Amygdala (tissue), 56 donors: ENCODE measurements around the gene HECTD4.
A peak's percentile ranks its signal among the peaks of the same experiment; 100 is the strongest.
"Not testable (repeated sequence)": the region's sequence is repeated elsewhere in the genome, so short reads cannot be mapped to it uniquely, and the experiment has no call there.

Source experiments
- DNase-seq, 56 donors: peaks; one replicate each; lab custom pipeline; 2025; lab: John Stamatoyannopoulos, UW

HECTD4 gene

DNA sequence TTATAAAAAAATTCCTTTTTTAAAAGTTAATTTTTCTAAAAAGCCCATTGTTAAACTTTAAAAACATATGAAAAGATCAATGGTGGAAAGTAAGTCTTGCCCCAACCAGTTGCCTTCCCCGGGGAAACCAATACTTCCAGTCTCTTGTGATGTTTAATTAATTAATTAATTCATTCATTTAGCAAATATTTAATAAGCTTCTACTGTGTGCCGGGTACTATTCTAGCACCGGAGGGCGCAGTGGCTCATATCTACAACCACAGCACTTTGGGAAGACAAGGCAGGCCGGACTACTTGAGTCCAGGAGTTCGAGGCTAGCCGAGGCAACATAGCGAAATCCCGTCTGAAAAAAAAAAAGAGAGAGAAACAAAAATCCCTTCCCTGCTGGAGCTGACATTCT lies 87.4 kb downstream of the HECTD4 start:
- no peak for DNase-seq

DNA sequence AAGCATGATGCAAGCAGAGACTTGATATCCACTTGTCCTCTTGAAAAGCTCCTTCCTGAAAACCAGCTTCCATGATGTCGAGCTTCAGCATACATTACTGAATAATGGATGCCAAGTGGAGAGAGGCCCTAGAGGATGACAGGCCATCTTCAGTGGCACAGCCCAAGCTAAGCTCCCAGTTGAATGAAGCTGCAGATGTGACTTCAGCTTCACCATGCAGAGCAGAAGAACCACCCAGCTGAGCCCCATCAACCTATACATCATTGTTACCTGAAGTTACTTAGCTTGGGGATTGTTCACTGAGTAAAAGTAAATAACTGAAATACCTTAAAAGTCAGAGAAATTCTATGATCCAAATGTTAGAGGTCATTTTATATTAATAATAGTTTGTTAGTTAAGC lies 93.6 kb downstream of the HECTD4 start:
- no peak for DNase-seq

DNA sequence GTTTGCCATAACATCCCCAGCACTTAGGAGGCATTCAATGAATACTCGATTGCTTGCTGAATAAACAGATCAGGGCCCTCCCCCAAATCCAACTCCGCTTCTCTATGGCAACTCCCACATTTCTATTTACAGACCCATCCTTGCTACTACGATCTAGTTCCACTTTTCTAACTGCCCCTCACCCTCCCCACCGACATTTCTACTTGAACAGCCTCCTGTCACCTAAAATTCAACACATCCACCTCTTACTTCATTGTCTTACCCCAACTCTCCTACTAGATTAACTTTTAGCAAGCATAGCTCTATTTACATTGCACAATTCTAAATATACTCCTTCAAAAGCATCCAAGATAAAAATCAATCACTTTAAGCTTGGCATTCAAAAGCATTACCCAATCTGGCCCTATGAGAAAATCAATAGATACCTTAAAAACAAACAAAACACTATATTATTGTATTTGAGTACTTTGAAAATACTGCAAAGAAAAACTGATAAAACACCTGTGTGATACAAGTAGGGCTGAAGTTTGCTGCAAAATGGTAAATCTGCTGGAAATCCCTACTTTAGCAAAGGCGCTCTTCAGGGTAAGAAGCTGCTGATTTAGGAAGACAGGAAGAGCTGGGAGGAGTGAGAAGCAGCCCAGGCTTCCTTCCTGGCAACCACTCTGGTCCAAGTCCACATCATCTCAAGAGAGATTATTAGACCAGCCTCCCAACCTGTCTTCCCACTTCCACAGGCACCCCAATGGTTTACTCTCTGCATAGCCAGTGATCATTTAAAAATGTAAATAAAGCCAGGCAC lies 96.4 kb downstream of the HECTD4 start:
- DNase-seq = no peak

DNA sequence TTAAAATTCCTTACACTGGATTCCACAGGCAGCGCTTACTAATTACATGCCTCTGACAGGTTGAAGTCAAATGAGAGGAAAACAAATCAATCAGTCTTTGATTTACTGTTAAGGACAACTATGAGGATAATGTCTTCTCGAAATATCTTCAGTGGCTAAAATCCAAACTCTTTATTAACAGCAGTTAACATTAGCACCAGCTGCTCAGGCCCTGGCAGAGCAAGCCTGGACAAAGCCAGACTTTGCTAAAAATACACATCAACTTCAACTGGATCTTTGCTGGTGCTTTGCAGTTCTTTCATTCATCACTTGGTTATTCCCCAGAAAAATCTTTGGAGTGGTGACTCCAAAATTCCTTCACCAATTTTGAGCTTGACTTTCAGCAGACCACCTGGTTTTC lies 98.7 kb downstream of the HECTD4 start:
- no peak for DNase-seq

DNA sequence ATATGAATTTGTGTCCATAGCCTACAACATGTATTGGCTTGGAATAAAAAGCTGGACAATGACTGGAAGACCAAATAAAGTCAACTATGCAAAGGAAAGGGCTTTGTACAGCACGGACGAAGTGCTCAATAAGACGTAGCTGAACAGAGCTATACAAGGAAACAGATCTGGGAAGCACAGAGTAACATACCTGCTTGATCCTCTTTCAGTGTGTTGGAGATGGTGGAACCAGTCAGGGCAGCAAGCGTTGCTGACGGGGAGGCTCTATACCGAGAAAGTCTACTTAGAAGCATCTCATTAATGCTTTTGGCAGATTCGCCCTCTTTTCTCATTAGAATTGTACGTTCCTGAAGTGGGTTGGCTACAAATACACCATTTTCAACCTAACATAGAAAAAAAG lies 99.3 kb downstream of the HECTD4 start:
- no peak for DNase-seq

DNA sequence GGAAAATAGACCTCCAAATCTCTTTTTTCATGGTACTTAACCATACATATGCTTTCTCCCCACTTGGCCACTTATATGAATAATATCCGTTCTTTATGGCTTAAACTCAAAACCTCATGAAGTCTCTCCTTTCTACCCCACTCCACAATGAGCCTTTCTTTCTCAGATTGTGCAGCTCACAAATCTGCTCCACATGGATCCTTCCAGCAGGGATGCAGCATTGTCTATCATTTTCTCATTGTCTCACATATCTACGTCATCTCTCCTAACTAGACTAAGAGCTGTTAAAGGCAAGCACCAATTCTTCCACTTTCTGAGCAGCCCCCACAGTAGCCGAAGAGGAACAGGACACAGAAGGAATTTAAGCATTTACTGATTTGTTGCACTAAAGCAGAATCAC lies 106.4 kb downstream of the HECTD4 start:
- no peak for DNase-seq

DNA sequence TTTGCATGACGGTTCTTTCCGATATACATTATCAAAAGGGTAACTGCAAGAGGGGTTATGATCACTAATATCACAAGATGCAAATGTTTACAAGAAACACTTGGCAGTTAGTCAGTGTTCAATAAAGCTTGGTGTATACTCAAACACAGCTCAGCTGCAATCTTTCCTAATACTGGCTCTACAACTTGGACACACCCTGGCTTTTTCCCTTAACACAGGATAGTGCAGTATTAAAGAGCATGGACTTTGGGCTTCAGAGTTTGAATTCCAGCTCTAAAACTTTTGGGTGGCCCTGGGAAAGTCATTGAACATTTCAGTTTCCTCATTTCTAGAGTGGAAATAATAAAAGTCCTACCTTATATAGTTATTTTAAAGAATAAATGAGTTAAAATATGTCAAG lies 107.0 kb downstream of the HECTD4 start:
- no peak for DNase-seq

DNA sequence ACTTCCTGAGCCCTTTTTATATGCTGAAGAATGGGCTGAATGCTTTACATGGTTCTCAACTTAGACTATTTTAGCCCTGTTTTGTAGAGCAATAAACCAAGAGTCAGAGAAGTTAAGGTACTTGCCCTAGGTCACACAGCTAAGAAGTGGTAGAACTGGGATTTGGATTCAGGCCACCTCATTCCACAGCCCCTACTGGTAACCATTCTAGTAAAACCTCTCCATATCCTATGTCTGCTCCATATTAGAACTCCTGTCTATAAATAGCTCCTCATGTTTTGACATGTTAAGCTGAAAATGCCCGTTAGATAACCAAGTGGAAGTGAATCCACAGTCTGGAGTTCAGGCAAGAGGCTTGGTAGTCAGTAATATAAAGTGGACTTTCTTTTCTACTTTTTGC lies 111.6 kb downstream of the HECTD4 start:
- DNase-seq = no peak

DNA sequence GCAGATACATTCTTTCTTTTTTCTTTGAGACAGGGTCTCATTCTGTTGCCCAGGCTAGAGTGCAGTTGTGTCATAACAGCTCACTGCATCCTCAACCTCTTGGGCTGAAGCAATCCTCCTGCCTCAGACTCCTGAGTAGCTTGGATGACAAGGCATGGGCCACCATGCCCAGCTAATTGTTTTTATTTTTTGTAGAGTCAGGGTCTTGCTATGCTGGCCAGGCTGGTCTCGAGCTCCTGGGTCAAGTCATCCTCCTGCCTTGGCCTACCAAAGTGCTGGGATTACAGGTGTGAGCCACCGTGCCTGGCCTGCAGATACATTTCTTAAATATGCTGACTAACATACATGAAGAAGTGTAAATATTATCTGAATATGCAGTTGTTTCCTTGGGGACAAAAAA lies 115.8 kb downstream of the HECTD4 start:
- DNase-seq = no peak

DNA sequence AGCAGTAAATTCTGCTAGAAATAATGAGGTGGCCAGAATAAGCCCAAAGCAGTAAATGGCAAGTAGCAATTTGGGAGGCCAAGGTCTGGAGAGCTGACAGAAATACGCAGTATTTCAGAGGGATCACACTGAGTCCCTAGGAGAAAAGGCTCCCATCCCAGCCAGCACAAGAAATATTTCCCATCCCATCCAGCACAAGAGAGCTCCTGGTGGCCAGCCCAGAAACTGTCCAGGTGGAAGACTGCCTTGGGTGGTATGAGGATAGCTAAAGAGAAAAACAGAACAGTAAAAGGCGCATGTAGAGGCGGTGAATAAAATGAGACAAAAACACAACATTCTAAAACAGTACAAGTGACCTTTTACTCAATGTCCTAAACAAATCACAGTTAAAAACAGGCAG lies 120.7 kb downstream of the HECTD4 start:
- DNase-seq = peak in 5 of 56 donors; percentile 1 to 25 (median 6)

DNA sequence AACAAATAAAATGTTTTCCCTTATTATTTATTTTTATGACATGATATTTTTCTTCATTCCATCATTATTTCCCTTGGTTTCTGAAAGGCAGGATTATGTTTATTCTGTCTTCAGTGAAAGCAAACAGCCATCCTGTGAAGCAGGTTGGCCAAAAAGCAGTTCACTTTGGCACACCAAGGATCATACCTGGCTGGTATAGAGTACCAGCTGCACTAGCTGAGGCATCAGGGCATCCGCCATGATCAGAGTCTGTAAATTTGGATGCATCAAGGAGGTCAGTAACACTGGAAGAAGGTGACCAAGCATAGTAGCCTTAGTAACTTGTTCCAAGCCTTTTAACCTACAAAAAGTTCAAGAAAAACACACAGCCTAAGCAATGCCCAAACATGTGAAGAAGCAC lies 123.3 kb downstream of the HECTD4 start:
- no peak for DNase-seq

DNA sequence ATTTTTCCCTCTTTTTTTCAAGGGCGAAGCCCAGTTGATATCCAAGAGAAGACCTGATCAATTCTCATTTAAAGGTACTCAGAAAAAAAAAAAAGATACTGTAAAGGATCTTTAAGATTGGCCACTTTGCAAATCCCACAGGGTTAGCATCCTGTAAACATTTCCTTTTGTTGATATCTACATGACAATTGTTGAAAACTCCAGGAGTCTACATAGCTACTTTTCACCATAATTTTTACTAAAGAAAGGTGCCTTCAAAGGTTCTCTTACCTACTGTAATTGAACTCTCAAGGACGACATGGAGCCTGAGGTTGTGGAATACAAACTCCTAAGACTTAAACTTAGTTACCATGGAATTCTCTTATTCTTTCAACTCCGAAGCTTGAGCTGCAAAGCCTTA lies 125.5 kb downstream of the HECTD4 start:
- DNase-seq = no peak

DNA sequence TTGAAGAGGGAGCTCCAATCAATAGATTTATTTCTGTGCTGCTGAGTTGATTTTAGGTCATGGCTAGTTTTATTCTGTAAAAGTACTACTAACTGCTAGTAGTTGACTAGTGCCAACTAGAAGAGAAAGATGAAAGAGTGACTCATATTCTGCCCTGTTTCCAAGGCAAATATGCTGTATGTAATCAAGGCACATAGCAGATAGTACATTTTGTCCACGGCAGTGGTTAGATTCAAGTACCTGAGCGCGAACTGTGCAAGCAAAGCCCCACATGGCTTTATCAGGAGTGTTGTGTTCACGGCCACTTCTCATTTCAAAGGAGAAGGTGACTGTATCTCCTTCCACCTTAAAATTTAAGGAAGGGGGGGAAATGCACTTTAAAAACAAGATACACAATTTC lies 130.0 kb downstream of the HECTD4 start:
- DNase-seq = no peak

DNA sequence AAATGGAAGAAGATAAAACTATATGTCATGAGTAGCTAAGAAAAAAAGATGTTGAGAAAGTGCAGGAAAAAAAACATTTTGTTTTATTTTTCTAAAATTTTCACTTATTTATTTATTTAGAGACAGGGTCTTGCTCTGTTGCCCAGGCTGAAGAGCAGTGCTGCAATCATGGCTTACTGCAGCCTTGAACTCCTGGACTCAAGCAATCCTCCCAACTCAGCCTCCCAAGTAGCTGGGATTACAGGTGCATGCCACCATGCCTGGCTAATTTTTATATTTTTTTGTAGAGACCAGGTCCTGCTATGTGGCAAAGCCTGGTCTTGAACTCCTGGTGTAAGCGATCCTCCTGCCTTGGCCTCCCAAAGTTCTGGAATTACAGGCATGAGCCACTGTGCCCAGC lies 137.3 kb downstream of the HECTD4 start:
- DNase-seq = not testable (repeated sequence)

DNA sequence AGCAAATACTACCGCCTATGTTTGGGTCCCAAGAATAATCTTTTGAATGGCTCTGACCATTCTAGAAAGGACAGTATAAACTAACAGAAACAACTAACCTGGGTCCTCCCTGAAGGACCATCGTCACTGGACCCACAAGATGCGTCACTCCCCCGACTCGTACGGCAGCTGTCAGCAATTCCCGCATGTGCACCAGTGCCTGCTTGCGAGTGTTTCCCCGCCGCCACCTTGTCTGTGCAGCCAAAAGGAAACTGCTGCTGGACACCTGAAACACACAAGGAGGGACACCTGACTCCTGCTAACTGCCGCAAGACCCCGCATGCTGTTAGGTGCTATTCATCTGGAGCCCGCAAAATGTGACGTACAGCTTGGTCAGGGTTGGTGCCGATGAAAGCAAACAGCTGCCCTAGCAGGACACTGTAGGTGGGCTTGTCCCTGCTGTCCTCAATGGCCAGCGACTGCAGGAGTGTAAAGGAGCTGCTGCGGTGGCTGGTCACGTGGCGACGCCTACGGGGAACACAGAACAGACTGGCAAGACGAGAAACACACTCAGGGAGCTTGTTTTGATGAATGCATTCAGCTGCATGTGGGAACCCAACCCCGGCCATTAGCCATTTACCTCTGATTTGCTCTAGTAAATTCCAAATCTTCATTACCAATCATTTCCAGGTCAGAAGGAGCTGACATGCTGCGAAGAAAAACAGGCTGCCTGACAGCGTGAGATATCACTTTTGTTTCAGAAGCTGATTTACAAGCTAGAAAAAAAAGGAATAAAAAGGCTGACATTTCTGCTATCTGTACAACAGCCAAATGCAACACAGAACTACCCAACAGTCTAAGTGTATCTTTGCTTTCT lies 138.7 kb downstream of the HECTD4 start:
- peak in 14 of 56 donors; percentile 2 to 28 (median 5) for DNase-seq

DNA sequence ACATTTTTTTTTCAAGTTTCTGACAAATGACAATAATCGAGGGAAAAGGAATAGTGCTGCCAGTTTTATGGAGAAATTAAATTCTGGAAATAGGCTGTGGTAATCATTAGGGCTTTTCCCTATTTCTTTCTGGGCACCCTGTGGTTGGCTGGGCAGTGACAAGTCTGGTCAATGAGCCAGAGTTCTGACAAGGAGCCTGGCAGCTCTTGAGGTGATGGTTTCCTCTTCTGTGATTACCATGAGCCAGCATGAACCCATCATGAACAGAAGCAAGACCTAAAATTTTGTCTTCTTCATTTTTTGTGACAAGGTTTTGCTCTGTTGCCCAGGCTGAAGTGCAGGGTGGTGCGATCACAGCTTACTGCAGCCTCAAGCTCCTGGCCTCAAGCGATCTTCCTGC lies 141.1 kb downstream of the HECTD4 start:
- DNase-seq = no peak

DNA sequence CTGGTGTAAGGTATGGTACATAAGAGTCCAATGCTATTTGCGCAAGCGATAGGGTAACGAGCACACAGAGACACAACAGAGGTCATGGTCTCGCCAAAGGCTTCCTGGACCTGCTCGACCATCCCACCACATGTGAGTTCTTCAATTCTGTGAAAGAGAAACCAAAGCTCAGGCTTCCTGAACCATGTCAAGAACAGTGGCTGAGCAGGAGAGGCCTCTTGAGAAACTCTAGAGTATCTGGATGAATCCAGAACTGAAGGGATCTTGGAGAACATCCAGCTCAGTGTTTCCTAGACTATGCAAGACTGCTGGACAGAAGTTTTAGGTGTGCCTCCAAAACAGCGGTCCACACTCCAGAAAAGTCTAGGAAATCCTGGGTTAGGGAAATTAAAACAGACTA lies 142.3 kb downstream of the HECTD4 start:
- DNase-seq = no peak

DNA sequence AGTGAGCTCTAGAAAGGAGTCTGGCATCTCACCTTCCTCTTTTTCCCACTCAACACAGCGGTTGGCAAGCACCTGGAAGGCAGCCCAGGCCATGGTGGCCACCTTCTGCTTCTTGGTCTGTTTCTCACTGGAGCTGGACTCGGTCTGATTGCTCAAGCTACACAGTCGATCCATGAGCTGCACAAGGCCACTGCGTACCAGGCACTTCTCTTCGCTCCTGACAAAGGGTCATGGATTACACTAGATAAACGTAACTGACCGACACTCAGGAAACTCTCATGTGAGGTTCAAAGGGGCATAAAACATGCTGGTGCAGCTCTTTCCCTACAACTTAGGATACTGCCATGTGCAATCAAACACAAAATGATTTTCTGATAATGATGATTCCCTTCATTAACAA lies 143.2 kb downstream of the HECTD4 start:
- no peak for DNase-seq

DNA sequence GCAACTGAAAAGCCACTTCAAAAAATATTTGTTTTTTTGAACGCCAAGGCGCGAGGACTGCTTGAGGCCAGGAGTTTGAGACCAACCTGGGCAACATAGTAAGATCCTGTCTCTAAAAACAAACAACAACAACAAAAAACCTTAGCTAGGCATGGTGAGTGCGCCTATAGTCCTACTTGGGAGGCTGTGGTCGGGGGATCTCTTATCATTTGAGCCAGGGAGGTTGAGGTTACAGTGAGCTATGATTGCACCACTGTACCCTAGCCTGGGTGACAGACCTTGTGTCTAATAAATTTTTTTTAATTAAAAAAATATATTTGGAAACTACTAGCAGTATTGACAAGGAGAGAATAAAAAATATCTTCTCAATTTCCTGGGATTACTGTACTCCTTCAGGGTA lies 143.8 kb downstream of the HECTD4 start:
- DNase-seq = no peak

DNA sequence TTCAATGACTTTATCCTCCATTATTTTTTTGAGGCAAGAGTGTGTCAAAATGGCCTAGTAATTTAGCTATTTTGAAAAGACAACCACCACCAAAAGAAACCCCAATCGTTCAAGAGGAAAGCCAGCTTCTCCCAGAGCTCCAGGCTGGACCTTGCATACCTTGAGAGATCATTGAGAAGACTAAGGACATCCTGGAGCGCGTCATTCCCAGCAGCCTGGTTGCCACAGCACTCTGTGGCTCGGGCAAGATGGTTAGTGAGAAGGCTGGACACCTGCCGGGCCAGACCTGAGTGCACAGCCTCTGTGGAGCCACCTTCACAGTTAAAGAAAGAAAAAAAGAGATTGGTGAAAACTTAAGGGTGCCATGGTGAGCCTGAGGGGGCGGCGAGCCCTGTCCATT lies 145.4 kb downstream of the HECTD4 start:
- DNase-seq = no peak

DNA sequence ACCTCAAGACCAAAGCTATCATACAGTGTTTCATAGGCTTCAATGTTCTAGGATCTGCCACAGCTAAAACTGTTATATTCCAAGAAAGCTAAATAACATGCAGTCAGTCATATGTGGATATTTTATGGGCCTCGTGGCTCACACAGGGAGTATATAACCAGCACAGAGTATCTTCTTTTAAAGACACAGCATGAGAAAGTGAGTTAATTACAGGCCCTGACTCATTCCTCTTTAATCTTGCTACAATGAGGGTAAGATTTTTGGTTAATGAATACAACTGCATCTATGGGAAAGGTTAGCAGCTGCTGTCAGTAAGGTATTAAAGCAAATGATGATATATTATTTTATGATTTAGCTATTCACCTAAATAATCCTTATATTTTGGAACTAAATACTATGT lies 145.8 kb downstream of the HECTD4 start:
- DNase-seq = no peak

DNA sequence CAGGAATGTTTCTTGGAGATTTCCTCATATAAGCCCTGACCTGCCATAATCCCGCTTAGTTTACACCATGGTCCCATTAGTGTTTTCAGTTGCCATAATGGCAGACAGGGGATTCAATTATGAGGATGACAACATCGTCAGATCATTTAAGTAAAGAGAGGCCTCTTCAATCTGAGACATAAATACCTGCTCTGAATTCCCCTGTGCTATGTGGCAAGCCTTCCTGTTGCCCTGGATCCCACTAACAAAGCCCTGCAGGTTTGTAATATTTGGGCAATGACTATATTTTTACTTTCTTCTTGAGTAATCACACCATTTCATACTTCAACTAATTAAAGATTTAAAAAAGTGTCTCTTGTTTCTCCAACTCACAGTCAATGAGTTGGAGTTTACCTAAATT lies 147.9 kb downstream of the HECTD4 start:
- no peak for DNase-seq
